GM23338 (cell line): ENCODE data around the gene COPE. TPM values are rescaled to one million over a fixed set of nuclear protein-coding genes. Genes with fewer than 3 reads are reported as not detected.

Experiments used
- ATAC-seq: fragments of 200-7000 bp; cut with Tn5 transposase; 3 replicates; pipeline ENCODE4 v1.9.1; 2020
- DNase-seq: peaks from one replicate; pipeline ENCODE4 v3.0.0-alpha.2; 2015; ENCODE audit warnings: low spot score
- H2AFZ ChIP-seq: fragments of 200-600 bp; sonication (generic); 2 replicates; pipeline ENCODE4 v1.8.0; 2016; ENCODE audit warnings: antibody characterized with exemption, mild to moderate bottlenecking, moderate library complexity
- H3F3A ChIP-seq: fragments of 200-600 bp; sonication (generic); replicated peaks from 2 replicates; pipeline ENCODE4 v1.8.0; 2017; ENCODE audit warnings: antibody characterized with exemption, mixed run types, low read depth
- H3K27ac ChIP-seq: fragments of 200-600 bp; sonication (generic); 2 replicates; pipeline ENCODE4 v1.6.1; 2016; ENCODE audit warnings: low read depth
- H3K27me3 ChIP-seq: fragments of 200-600 bp; sonication (generic); 2 replicates; pipeline ENCODE4 v1.8.0; 2016; ENCODE audit warnings: mild to moderate bottlenecking, mixed run types, moderate library complexity; ENCODE audit not compliant: insufficient read depth
- H3K36me3 ChIP-seq: fragments of 200-600 bp; sonication (generic); 2 replicates; pipeline ENCODE4 v1.8.0; 2016; ENCODE audit warnings: mild to moderate bottlenecking; ENCODE audit not compliant: insufficient read depth
- H3K4me1 ChIP-seq: fragments of 200-600 bp; sonication (generic); 2 replicates; pipeline ENCODE4 v1.8.0; 2016; ENCODE audit warnings: mild to moderate bottlenecking, moderate library complexity; ENCODE audit not compliant: insufficient read depth
- H3K4me2 ChIP-seq: fragments of 200-600 bp; sonication (generic); 2 replicates; pipeline ENCODE4 v1.7.1; 2017; ENCODE audit warnings: mixed run types
- H3K4me3 ChIP-seq: fragments of 200-600 bp; sonication (generic); 2 replicates; pipeline ENCODE4 v1.6.1; 2016; ENCODE audit warnings: mixed run types
- H3K79me2 ChIP-seq: fragments of 200-600 bp; sonication (generic); replicated peaks from 2 replicates; pipeline ENCODE4 v1.8.0; 2017; ENCODE audit warnings: mild to moderate bottlenecking; ENCODE audit not compliant: insufficient read depth
- H3K9me2 ChIP-seq: fragments of 200-600 bp; sonication (generic); 2 replicates; pipeline ENCODE4 v1.8.0; 2017; ENCODE audit not compliant: insufficient read depth
- H4K20me1 ChIP-seq: fragments of 200-600 bp; sonication (generic); replicated peaks from 2 replicates; pipeline ENCODE4 v1.8.0; 2017; ENCODE audit warnings: mild to moderate bottlenecking; ENCODE audit not compliant: insufficient read depth
- H3K27ac Mint-ChIP-seq: 2 replicates; pipeline ENCODE4 v1.8.0; 2020; ENCODE audit warnings: inconsistent platforms, mild to moderate bottlenecking, moderate library complexity, mixed read lengths
- H3K27me3 Mint-ChIP-seq: 3 replicates; pipeline ENCODE4 v1.8.0; 2022; ENCODE audit warnings: low read depth, mild to moderate bottlenecking, moderate library complexity, mixed read lengths, inconsistent platforms; ENCODE audit not compliant: insufficient read depth, poor library complexity
- H3K36me3 Mint-ChIP-seq: 3 replicates; pipeline ENCODE4 v1.8.0; 2021; ENCODE audit warnings: low read depth, mild to moderate bottlenecking, inconsistent platforms, moderate library complexity, mixed read lengths
- H3K4me1 Mint-ChIP-seq: 3 replicates; pipeline ENCODE4 v1.8.0; 2020; ENCODE audit warnings: mild to moderate bottlenecking, inconsistent platforms, mixed read lengths
- H3K4me3 Mint-ChIP-seq: 3 replicates; pipeline ENCODE4 v1.8.0; 2021; ENCODE audit warnings: moderate library complexity, mild to moderate bottlenecking, inconsistent platforms, mixed read lengths
- H3K9me3 Mint-ChIP-seq: 3 replicates; pipeline ENCODE4 v1.8.0; 2020; ENCODE audit warnings: moderate library complexity, mild to moderate bottlenecking, inconsistent platforms, mixed read lengths
- CREB1 ChIP-seq: fragments of 250-450 bp; sonication (Bioruptor Pico); IDR thresholded peaks from 2 replicates; pipeline ENCODE4 v1.5.0; 2020; ENCODE audit warnings: low read depth, mild to moderate bottlenecking, moderate library complexity
- ETS1 ChIP-seq: IDR thresholded peaks from 2 replicates; pipeline ENCODE4 v1.6.1; 2016; ENCODE audit warnings: antibody characterized with exemption
- EZH2 ChIP-seq: fragments of 200-600 bp; sonication (generic); IDR thresholded peaks from one replicate; pipeline ENCODE4 v1.8.0; 2017; ENCODE audit warnings: antibody characterized with exemption, mild to moderate bottlenecking, low read depth; ENCODE audit not compliant: unreplicated experiment
- EZH2phosphoT487 ChIP-seq: fragments of 200-600 bp; sonication (generic); IDR thresholded peaks from one replicate; pipeline ENCODE4 v1.8.1; 2018; ENCODE audit warnings: antibody characterized with exemption; ENCODE audit not compliant: unreplicated experiment
- JUNB ChIP-seq: IDR thresholded peaks from one replicate; pipeline ENCODE4 v1.6.1; 2016; ENCODE audit warnings: antibody characterized with exemption; ENCODE audit not compliant: unreplicated experiment
- NANOG ChIP-seq: IDR thresholded peaks from 2 replicates; pipeline ENCODE4 v1.6.1; 2016; ENCODE audit warnings: antibody characterized with exemption, borderline replicate concordance
- POLR2AphosphoS5 ChIP-seq: IDR thresholded peaks from 2 replicates; pipeline ENCODE4 v1.6.1; 2016; ENCODE audit warnings: antibody characterized with exemption, low read depth
- REST ChIP-seq: IDR thresholded peaks from one replicate; pipeline ENCODE4 v1.6.1; 2018; ENCODE audit warnings: antibody characterized with exemption; ENCODE audit not compliant: unreplicated experiment
- STAT1 ChIP-seq: IDR thresholded peaks from one replicate; pipeline ENCODE4 v1.6.1; 2016; ENCODE audit warnings: antibody characterized with exemption; ENCODE audit not compliant: unreplicated experiment
- ZNF114 ChIP-seq: fragments of 250-450 bp; sonication (Bioruptor Pico); IDR thresholded peaks from 2 replicates; pipeline ENCODE4 v1.5.0; 2020; ENCODE audit warnings: mild to moderate bottlenecking, moderate library complexity
- ZNF331 ChIP-seq: fragments of 250-450 bp; sonication (Bioruptor Pico); IDR thresholded peaks from 2 replicates; pipeline ENCODE4 v1.5.0; 2020; ENCODE audit warnings: low read depth, mild to moderate bottlenecking, moderate library complexity
- polyA plus RNA-seq: library from polyadenylated mRNA; unstranded; fragments of >200 nt; fragmentation: Nextera tagmentation; extraction: Ambion mirVana; gene quantifications from 2 replicates; pipeline ENCODE4 v1.2.1, GENCODE V29; 2016
- total RNA-seq: library from RNA; depleted of rRNA; stranded (reverse); fragments of >200 nt; shearing (Covaris generic); gene quantifications from 2 replicates; pipeline ENCODE4 v1.2.3, GENCODE V29; 2014
- TF ChIP-seq, protein P1 (sequence below), 2 experiments: fragments of 200-600 bp in 1 of 2; sonication (generic) in 1 of 2; conservative IDR thresholded peaks; 2 replicates each; pipeline versions ENCODE4 v1.5.1 to v1.6.1; 2016 to 2017; ENCODE audit warnings: antibody characterized with exemption in 2 of 2, low read depth in 2 of 2, mild to moderate bottlenecking in 2 of 2, moderate library complexity in 1 of 2

COPE gene
- total and polyA plus RNA-seq, 2 experiments from 2014 or later: 263 TPM

- Histone ChIP-seq H3K79me2 (no peaks in the 10 kb centered on the region), H3K27me3 (no peaks in the 10 kb centered on the region), H4K20me1 (peaks cover 20% of the 10 kb centered on the region), H2AFZ (no peak overlapping the region), H3K36me3 (peaks cover 36% of the 10 kb centered on the region), H3F3A (no peaks in the 10 kb centered on the region), H3K4me2 (no peak overlapping the region), H3K4me3 (no peak overlapping the region), H3K27ac (no peak overlapping the region), H3K4me1 (no peaks in the 10 kb centered on the region), H3K9me2 (no peaks in the 10 kb centered on the region)
- ATAC-seq (peak; percentile 70), DNase-seq (peak; percentile 43)
- TF ChIP-seq NANOG (no peak), STAT1 (no peak), POLR2AphosphoS5 (no peak), ETS1 (no peak)
- TF ChIP-seq, protein P1, sequence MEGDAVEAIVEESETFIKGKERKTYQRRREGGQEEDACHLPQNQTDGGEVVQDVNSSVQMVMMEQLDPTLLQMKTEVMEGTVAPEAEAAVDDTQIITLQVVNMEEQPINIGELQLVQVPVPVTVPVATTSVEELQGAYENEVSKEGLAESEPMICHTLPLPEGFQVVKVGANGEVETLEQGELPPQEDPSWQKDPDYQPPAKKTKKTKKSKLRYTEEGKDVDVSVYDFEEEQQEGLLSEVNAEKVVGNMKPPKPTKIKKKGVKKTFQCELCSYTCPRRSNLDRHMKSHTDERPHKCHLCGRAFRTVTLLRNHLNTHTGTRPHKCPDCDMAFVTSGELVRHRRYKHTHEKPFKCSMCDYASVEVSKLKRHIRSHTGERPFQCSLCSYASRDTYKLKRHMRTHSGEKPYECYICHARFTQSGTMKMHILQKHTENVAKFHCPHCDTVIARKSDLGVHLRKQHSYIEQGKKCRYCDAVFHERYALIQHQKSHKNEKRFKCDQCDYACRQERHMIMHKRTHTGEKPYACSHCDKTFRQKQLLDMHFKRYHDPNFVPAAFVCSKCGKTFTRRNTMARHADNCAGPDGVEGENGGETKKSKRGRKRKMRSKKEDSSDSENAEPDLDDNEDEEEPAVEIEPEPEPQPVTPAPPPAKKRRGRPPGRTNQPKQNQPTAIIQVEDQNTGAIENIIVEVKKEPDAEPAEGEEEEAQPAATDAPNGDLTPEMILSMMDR (conservative IDR thresholded peaks at IDR 0.05; ENCODE audit: low read depth in 2 of 2): peak; percentile 27 to 55
- peaks cover 79% of the 10 kb centered on the region for H3K36me3 Mint-ChIP-seq
- peak overlapping the region; percentile 56; the same call in 1 of the 2 replicates for H3K27ac Mint-ChIP-seq
- no peaks in the 10 kb centered on the region for H3K4me1 Mint-ChIP-seq
- H3K27me3 Mint-ChIP-seq: no peaks in the 10 kb centered on the region
- no peaks in the 10 kb centered on the region for H3K9me3 Mint-ChIP-seq
- no peak overlapping the region for H3K4me3 Mint-ChIP-seq
Measured at GRCh38 chr19:18856385-18857126, 62.6 kb downstream of the COPE start.

DNA sequence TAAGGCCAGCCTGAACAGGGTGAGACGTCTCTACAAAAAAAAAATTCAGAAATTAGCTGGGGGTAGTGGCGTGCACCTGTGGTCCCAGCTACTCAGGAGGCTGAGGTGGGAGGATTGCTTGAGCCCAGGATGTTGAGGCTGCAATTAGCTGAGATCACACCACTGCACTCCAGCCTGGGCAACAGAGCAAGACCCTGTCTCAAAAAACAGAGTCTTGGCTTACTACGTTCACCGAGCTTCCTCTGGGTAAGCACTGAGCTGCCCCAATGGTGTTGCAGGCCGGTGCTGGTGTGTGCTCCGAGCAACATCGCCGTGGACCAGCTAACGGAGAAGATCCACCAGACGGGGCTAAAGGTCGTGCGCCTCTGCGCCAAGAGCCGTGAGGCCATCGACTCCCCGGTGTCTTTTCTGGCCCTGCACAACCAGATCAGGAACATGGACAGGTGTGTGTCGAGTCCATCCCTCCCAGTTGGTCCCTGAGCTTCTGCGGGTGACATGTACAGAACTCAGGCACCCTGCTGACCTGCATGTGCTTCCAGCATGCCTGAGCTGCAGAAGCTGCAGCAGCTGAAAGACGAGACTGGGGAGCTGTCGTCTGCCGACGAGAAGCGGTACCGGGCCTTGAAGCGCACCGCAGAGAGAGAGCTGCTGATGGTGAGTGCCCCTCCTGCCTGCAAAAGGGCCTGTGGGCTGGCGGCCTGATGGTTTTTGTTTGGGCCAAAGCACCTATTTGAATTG, 63.4 kb downstream of the COPE start:
- Histone ChIP-seq H2AFZ (no peak overlapping the region), H3K27me3 (no peaks in the 10 kb centered on the region), H3K9me2 (no peaks in the 10 kb centered on the region), H4K20me1 (peaks cover 21% of the 10 kb centered on the region), H3K27ac (no peak overlapping the region), H3K4me3 (no peak overlapping the region), H3K36me3 (peaks cover 36% of the 10 kb centered on the region), H3K4me2 (no peak overlapping the region), H3K79me2 (no peaks in the 10 kb centered on the region), H3K4me1 (no peaks in the 10 kb centered on the region), H3F3A (no peaks in the 10 kb centered on the region)
- H3K9me3 Mint-ChIP-seq: no peaks in the 10 kb centered on the region
- no peak overlapping the region for H3K4me3 Mint-ChIP-seq
- DNase-seq (no peak), ATAC-seq (no peak)
- H3K27me3 Mint-ChIP-seq: no peaks in the 10 kb centered on the region
- peaks cover 78% of the 10 kb centered on the region for H3K36me3 Mint-ChIP-seq
- peak overlapping the region; percentile 56; the same call in 1 of the 2 replicates for H3K27ac Mint-ChIP-seq
- H3K4me1 Mint-ChIP-seq: no peaks in the 10 kb centered on the region
- TF ChIP-seq POLR2AphosphoS5 (no peak), ETS1 (no peak), EZH2 (no peak), STAT1 (no peak), EZH2phosphoT487 (no peak), ZNF114 (no peak), NANOG (no peak), REST (no peak), JUNB (no peak), CREB1 (no peak), ZNF331 (CRISPR knock-in tag) (no peak)
- TF ChIP-seq, protein P1 (conservative IDR thresholded peaks at IDR 0.05; ENCODE audit: low read depth in 2 of 2): no peak
